CD14-positive monocyte (primary cell): ENCODE results near the gene PCDHGB7. TPM values are rescaled to one million over a fixed set of nuclear protein-coding genes. Genes with fewer than 3 reads are reported as not detected.
A peak's percentile ranks its signal among the peaks of the same experiment; 100 is the strongest.
"Not testable (repeated sequence)": the region's sequence is repeated elsewhere in the genome, so short reads cannot be mapped to it uniquely, and the experiment has no call there.

Experiments used
- DNase-seq, 3 donors: peaks; one replicate each; pipeline ENCODE4 v3.0.0-alpha.2; 2011 to 2022
- H2AFZ ChIP-seq: 2 replicates; pipeline ENCODE4 v1.6.0; 2012; ENCODE audit warnings: mild to moderate bottlenecking, low read depth, low read length, inconsistent platforms; ENCODE audit not compliant: insufficient read depth, poor library complexity, severe bottlenecking
- H3K27ac ChIP-seq, 2 donors: 1 replicate in 1 of 2; 2 replicates in 1 of 2; pipeline ENCODE4 v1.5.1; 2012 to 2013; ENCODE audit warnings: low read length in 2 of 2, control low read depth in 1 of 2, inconsistent platforms in 1 of 2, low read depth in 1 of 2, mild to moderate bottlenecking in 1 of 2
- H3K27me3 ChIP-seq, 2 donors: one replicate each; pipeline versions ENCODE4 v1.6.0 to v1.6.1; 2011 to 2013; ENCODE audit warnings: low read length in 2 of 2; ENCODE audit not compliant: control insufficient read depth in 2 of 2, insufficient read depth in 2 of 2
- H3K36me3 ChIP-seq, 2 donors: replicated peaks in 1 of 2; 1 replicate in 1 of 2; 2 replicates in 1 of 2; pipeline versions ENCODE4 v1.5.1 to v1.6.1; 2012 to 2013; ENCODE audit warnings: low read length in 2 of 2, control low read depth in 1 of 2, inconsistent platforms in 1 of 2, mild to moderate bottlenecking in 1 of 2; ENCODE audit not compliant: insufficient read depth in 2 of 2, control insufficient read depth in 1 of 2
- H3K4me1 ChIP-seq, 2 donors: 1 replicate in 1 of 2; 2 replicates in 1 of 2; pipeline versions ENCODE4 v1.5.1 to v1.6.1; 2012 to 2013; ENCODE audit warnings: low read length in 2 of 2, control low read depth in 1 of 2, inconsistent platforms in 1 of 2, mild to moderate bottlenecking in 1 of 2, moderate library complexity in 1 of 2; ENCODE audit not compliant: insufficient read depth in 2 of 2, control insufficient read depth in 1 of 2
- H3K4me2 ChIP-seq: replicated peaks from 2 replicates; pipeline ENCODE3; 2012; ENCODE audit warnings: low read length, moderate library complexity, mild to moderate bottlenecking; ENCODE audit not compliant: poor library complexity, severe bottlenecking; ENCODE audit errors: extremely low read depth
- H3K4me3 ChIP-seq, 3 experiments: fragments of 200-600 bp in 1 of 3; sonication (generic) in 1 of 3; replicated peaks in 1 of 3; 1 replicate in 2 of 3; 2 replicates in 1 of 3; pipeline ENCODE4 v1.5.1; 2011 to 2013; ENCODE audit warnings: low read length in 3 of 3, mild to moderate bottlenecking in 3 of 3, control low read depth in 2 of 3, low read depth in 2 of 3, inconsistent platforms in 1 of 3, moderate library complexity in 1 of 3
- H3K79me2 ChIP-seq: 2 replicates; pipeline ENCODE4 v1.6.0; 2012; ENCODE audit warnings: mild to moderate bottlenecking, control low read depth, inconsistent platforms, low read length, moderate library complexity; ENCODE audit not compliant: insufficient read depth
- H3K9ac ChIP-seq: 2 replicates; pipeline ENCODE4 v1.6.0; 2017; ENCODE audit warnings: low read length, mild to moderate bottlenecking; ENCODE audit not compliant: insufficient read depth, poor library complexity, severe bottlenecking
- H3K9me3 ChIP-seq, 2 donors: replicated peaks in 1 of 2; 1 replicate in 1 of 2; 2 replicates in 1 of 2; pipeline versions ENCODE4 v1.5.1 to v1.6.1; 2012 to 2013; ENCODE audit warnings: low read length in 2 of 2, control low read depth in 1 of 2; ENCODE audit not compliant: control insufficient read depth in 1 of 2, insufficient read depth in 1 of 2
- H4K20me1 ChIP-seq: 2 replicates; pipeline ENCODE4 v1.6.0; 2012; ENCODE audit warnings: mild to moderate bottlenecking, low read length, control low read depth, moderate library complexity; ENCODE audit not compliant: insufficient read depth
- H3K27ac Mint-ChIP-seq, 7 donors: one replicate each; pipeline ENCODE4 v1.8.0; 2020; ENCODE audit warnings: mild to moderate bottlenecking in 7 of 7, mixed read lengths in 7 of 7, moderate library complexity in 6 of 7, inconsistent platforms in 2 of 7
- H3K27me3 Mint-ChIP-seq, 3 donors: one replicate each; pipeline ENCODE4 v1.8.0; 2021 to 2022; ENCODE audit warnings: low read depth in 3 of 3, mild to moderate bottlenecking in 3 of 3, mixed read lengths in 3 of 3, moderate library complexity in 3 of 3, inconsistent platforms in 1 of 3
- H3K36me3 Mint-ChIP-seq, 2 donors: one replicate each; pipeline ENCODE4 v1.8.0; 2020; ENCODE audit warnings: mixed read lengths in 2 of 2, inconsistent platforms in 1 of 2, mild to moderate bottlenecking in 1 of 2
- H3K4me1 Mint-ChIP-seq: one replicate; pipeline ENCODE4 v1.8.0; 2020; ENCODE audit warnings: mild to moderate bottlenecking, mixed read lengths
- H3K4me3 Mint-ChIP-seq, 2 donors: one replicate each; pipeline ENCODE4 v1.8.0; 2020; ENCODE audit warnings: mild to moderate bottlenecking in 2 of 2, mixed read lengths in 2 of 2, moderate library complexity in 1 of 2
- H3K9me3 Mint-ChIP-seq, 7 donors: one replicate each; pipeline ENCODE4 v1.8.0; 2020 to 2022; ENCODE audit warnings: mixed read lengths in 7 of 7, mild to moderate bottlenecking in 6 of 7, moderate library complexity in 6 of 7, inconsistent platforms in 2 of 7
- WGBS: methylation state at CpG from one replicate; pipeline ENCODE4 v1.1.5; 2013; ENCODE audit warnings: missing lambda C conversion rate; ENCODE audit not compliant: insufficient coverage; 5-methylcytosine and 5-hydroxymethylcytosine counted together
- intact Hi-C, 2 donors: fragments of 100-400 bp; cut with micrococcal nuclease; formaldehyde crosslinking; loops; one replicate each; pipeline versions ENCODE4 v1.15.0 to v1.15.1; 2023
- polyA plus RNA-seq, 3 donors: library from polyadenylated mRNA; depleted of rRNA in 1 of 3; unstranded in 2 of 3; stranded (reverse) in 1 of 3; fragments of 300-500 nt in 2 of 3; fragments of >200 nt in 1 of 3; fragmentation: Illumina TruSeq in 2 of 3; gene quantifications; 1 replicate in 2 of 3; 2 replicates in 1 of 3; pipeline ENCODE4 v1.2.3, GENCODE V29; 2012 to 2021
- TF ChIP-seq, protein P1 (sequence below): fragments of 200-600 bp; IDR thresholded peaks from one replicate; pipeline ENCODE4 v1.8.0; 2022; ENCODE audit warnings: antibody characterized with exemption, mild to moderate bottlenecking

The PCDHGB7 gene
- polyA plus RNA-seq, 3 donors, result 0.04 TPM; not detected in 2

DNA sequence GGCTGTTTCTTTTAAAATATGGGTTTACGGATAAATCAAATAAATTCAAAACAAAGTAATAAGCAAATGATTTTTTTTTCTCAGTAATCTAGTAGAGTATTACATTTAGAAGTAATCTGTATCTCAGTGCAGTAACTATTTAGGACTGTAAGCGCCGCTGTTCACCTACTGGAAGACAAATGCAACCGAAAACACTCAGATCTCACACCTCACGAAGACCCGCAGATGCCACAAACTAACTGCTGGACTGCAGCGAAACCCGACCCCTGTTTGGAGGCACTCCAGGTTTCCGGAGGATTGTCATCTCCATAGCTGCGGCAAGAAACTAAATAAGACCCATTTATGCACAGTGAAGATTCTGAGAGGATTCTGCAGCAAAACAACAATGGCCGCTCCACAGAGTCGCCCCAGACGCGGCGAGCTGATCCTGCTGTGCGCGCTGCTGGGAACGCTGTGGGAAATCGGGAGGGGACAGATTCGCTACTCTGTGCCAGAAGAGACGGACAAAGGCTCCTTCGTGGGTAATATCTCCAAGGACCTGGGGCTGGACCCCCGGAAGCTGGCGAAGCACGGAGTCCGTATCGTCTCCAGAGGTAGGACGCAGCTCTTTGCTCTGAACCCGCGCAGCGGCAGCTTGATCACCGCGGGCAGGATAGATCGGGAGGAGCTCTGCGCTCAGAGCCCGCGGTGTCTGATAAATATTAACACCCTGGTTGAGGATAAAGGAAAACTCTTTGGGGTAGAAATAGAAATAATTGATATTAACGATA lies 24.9 kb upstream of the PCDHGB7 start, which contains the start of gene PCDHGA8:
TSS of gene PCDHGA8 (plus strand) at position 205 of the 770 bp plus-strand sequence. CDS start at position 386, 181 bp downstream.
- H3K4me1 ChIP-seq, result no peaks in the 10 kb centered on the region
- H3K27me3 ChIP-seq, result peaks cover 53 to 97% of the 10 kb centered on the region in 2 donors
- Mint-ChIP-seq H3K27me3 (peaks cover 59 to 88% (median 84%) of the 10 kb centered on the region in 3 donors), H3K4me1 (peaks cover 5% of the 10 kb centered on the region), H3K36me3 (peaks cover 7 to 12% of the 10 kb centered on the region in 2 donors), H3K9me3 (peaks cover 41 to 79% (median 64%) of the 10 kb centered on the region in 7 donors), H3K4me3 (peak within 1 kb of the TSS; percentile 42 to 69), H3K27ac (no peak within 1 kb of the TSS)
- TF ChIP-seq, protein P1, sequence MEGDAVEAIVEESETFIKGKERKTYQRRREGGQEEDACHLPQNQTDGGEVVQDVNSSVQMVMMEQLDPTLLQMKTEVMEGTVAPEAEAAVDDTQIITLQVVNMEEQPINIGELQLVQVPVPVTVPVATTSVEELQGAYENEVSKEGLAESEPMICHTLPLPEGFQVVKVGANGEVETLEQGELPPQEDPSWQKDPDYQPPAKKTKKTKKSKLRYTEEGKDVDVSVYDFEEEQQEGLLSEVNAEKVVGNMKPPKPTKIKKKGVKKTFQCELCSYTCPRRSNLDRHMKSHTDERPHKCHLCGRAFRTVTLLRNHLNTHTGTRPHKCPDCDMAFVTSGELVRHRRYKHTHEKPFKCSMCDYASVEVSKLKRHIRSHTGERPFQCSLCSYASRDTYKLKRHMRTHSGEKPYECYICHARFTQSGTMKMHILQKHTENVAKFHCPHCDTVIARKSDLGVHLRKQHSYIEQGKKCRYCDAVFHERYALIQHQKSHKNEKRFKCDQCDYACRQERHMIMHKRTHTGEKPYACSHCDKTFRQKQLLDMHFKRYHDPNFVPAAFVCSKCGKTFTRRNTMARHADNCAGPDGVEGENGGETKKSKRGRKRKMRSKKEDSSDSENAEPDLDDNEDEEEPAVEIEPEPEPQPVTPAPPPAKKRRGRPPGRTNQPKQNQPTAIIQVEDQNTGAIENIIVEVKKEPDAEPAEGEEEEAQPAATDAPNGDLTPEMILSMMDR, result peak; percentile 12
- H3K4me2 ChIP-seq, result no peak within 1 kb of the TSS
- H3K9ac ChIP-seq, result no peak within 1 kb of the TSS
- no peak for DNase-seq
- peaks cover 50 to 92% of the 10 kb centered on the region in 2 donors for H3K9me3 ChIP-seq
- no peak within 1 kb of the TSS for H3K4me3 ChIP-seq
- no peak within 1 kb of the TSS for H3K27ac ChIP-seq
- no peaks in the 10 kb centered on the region for H3K79me2 ChIP-seq
- no peaks in the 10 kb centered on the region for H4K20me1 ChIP-seq
- 31% methylated on average over 23 of the region's 38 CpGs for WGBS
- H3K36me3 ChIP-seq, result no peaks in the 10 kb centered on the region
- H2AFZ ChIP-seq, result no peak within 1 kb of the TSS
- intact Hi-C loops, result no loop called here

DNA sequence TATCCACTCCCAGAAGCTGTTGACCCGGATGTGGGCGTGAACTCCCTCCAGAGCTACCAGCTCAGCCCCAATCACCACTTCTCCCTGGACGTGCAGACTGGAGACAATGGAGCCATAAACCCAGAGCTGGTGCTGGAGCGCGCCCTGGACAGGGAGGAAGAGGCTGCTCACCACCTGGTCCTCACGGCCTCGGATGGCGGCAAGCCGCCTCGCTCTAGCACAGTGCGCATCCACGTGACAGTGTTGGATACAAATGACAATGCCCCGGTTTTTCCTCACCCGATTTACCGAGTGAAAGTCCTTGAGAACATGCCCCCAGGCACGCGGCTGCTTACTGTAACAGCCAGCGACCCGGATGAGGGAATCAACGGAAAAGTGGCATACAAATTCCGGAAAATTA lies 24.2 kb upstream of the PCDHGB7 start:
- Histone ChIP-seq H3K79me2 (no peaks in the 10 kb centered on the region), H3K9me3 (peaks cover 51 to 91% of the 10 kb centered on the region in 2 donors), H3K36me3 (no peaks in the 10 kb centered on the region), H3K9ac (no peak overlapping the region), H3K4me2 (no peak overlapping the region), H3K4me1 (no peaks in the 10 kb centered on the region), H3K4me3 (no peak overlapping the region), H4K20me1 (no peaks in the 10 kb centered on the region), H3K27ac (no peak overlapping the region), H3K27me3 (peaks cover 52 to 97% of the 10 kb centered on the region in 2 donors), H2AFZ (no peak overlapping the region)
- WGBS, result 45% methylated on average over 15 of the region's 21 CpGs
- peaks cover 41 to 79% (median 64%) of the 10 kb centered on the region in 7 donors for H3K9me3 Mint-ChIP-seq
- TF ChIP-seq, protein P1, result no peak
- intact Hi-C loops, result no loop called here
- peaks cover 7 to 12% of the 10 kb centered on the region in 2 donors for H3K36me3 Mint-ChIP-seq
- no peak for DNase-seq
- peak overlapping the region in 1 of 2 donors; percentile 69 for H3K4me3 Mint-ChIP-seq
- no peak overlapping the region for H3K27ac Mint-ChIP-seq
- H3K4me1 Mint-ChIP-seq, result peaks cover 5% of the 10 kb centered on the region
- H3K27me3 Mint-ChIP-seq, result peaks cover 62 to 89% (median 86%) of the 10 kb centered on the region in 3 donors

DNA sequence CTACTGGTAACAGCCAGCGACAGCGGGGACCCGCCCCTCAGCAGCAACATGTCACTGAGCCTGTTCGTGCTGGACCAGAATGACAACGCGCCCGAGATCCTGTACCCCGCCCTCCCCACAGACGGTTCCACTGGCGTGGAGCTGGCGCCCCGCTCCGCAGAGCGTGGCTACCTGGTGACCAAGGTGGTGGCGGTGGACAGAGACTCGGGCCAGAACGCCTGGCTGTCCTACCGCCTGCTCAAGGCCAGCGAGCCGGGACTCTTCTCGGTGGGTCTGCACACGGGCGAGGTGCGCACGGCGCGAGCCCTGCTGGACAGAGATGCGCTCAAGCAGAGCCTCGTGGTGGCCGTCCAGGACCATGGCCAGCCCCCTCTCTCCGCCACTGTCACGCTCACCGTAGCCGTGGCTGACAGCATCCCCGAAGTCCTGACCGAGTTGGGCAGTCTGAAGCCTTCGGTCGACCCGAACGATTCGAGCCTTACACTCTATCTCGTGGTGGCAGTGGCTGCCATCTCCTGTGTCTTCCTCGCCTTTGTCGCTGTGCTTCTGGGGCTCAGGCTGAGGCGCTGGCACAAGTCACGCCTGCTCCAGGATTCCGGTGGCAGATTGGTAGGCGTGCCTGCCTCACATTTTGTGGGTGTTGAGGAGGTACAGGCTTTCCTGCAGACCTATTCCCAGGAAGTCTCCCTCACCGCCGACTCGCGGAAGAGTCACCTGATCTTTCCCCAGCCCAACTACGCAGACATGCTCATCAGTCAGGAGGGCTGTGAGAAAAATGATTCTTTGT lies 22.9 kb upstream of the PCDHGB7 start:
- Mint-ChIP-seq H3K4me3 (peak overlapping the region in 1 of 2 donors; percentile 72), H3K36me3 (peaks cover 7 to 11% of the 10 kb centered on the region in 2 donors), H3K27me3 (peaks cover 64 to 89% (median 86%) of the 10 kb centered on the region in 3 donors), H3K9me3 (peaks cover 39 to 79% (median 64%) of the 10 kb centered on the region in 7 donors)
- Histone ChIP-seq H3K9me3 (peaks cover 50 to 91% of the 10 kb centered on the region in 2 donors), H3K27me3 (peaks cover 54 to 97% of the 10 kb centered on the region in 2 donors)
- H3K79me2 ChIP-seq, H2AFZ ChIP-seq, H3K27ac ChIP-seq, H3K4me1 ChIP-seq, H3K4me2 ChIP-seq, intact Hi-C loops, H4K20me1 ChIP-seq, H3K27ac Mint-ChIP-seq, H3K9ac ChIP-seq, DNase-seq, H3K4me1 Mint-ChIP-seq, H3K4me3 ChIP-seq, H3K36me3 ChIP-seq: not testable (repeated sequence)
- WGBS, result 30% methylated on average over 30 of the region's 53 CpGs
